Hindlimb muscle (tissue), 1 donor: ENCODE measurements around the gene IL11. TPM values are rescaled to one million over a fixed set of nuclear protein-coding genes. Genes with fewer than 3 reads are reported as not detected.

Experiments
- DNase-seq: peaks from one replicate; pipeline ENCODE4 v3.0.0-alpha.2; 2013
- polyA plus RNA-seq: library from polyadenylated mRNA; unstranded; fragments of 120-200 nt; gene quantifications from one replicate; pipeline ENCODE4 v1.2.1, GENCODE V29; 2013; ENCODE audit not compliant: insufficient read length

The IL11 gene
- polyA plus RNA-seq, 1 donor: 0.25 TPM

DNA sequence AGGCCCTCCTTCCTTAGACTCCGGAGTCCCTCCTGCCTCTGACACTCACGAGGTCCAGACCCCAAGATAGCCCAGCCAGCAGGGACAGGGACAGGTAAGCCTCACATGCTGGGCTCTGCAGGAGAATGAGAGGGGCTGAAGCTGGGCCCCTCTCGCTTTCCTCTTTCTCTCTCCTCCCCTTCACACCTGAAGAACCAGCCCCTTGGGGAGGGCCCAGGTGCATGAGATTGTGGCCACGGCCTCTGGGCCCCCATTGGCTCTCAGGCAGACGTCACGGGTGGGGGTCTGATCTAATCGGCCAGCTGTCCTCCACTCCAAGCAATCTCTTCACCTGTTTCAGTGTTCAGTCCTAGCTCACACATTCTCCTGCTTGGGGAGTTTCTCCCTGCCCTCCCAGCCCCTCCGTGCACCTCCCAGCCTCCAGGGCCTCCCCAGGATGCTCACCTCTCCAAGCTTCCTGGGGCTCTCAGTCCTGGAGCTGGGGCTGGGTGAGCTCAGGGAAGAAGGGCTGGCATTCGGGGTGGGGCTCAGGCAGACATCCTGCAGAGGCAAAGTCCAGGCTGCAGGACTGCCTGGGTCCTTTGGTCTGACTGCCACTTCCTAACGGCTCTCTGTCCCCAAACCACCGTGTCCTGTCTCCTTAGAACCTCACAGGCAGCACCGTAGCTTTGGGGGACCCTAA lies 47.9 kb downstream of the IL11 start:
- no peak for DNase-seq

DNA sequence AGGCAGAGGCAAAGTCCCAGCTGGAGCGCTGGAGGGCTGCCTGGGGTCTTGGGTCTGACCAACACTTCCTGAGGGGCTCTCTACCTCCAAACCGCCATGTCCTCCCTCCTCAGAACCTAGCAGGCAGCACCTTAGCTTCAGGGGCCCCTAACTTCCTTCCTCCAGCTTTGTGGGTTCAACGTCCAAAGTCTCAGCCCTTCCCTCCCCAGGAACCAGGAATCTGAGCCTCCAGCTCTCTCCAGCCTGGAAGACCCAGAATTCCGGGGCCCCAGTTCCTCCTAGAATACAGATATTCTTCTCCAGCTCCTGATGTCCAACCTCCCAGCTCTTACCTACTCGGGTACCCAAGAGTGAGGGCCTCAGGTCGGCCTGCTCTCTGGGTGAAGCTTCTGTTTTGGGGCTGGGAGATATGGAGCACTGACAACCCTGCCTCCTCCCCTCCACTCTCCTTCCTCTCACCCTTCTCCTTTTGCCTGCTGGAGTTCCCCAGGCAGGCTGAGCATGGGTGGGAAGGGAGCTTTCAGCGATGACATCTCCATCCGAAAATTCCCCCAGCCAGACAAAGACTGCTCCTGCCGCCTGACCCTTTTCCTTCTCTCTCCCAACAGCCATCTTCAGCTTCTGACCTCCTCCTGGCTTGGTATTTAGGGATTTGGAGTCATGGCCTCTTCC lies 48.7 kb downstream of the IL11 start:
- no peak for DNase-seq

DNA sequence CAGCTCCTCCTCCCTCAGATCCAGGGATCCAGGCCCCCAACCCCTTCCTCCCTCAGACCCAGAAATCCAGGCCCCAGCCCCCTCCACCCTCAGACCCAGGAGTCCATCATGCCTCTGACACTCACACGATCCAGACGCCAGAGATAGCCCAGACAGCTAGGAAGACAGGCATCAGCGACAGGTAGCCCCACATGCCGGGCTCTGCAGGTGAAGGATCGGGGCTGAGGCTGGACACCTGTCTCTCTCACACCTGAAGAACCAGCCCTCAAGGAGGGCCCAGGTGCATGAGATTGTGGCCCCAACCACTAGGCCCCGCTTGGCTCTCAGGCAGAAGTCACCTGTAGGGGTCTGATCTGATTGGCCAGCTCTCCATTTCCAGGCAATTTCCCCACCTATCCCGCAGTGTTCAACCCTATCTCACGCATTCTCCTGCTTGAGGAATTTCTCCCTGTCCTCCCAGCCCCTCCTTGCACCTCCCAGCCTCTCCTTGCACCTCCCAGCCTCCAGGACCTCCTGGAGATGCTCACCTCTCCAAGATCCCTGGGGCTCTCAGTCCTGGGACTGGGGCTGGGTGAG lies 49.3 kb downstream of the IL11 start:
- no peak for DNase-seq

DNA sequence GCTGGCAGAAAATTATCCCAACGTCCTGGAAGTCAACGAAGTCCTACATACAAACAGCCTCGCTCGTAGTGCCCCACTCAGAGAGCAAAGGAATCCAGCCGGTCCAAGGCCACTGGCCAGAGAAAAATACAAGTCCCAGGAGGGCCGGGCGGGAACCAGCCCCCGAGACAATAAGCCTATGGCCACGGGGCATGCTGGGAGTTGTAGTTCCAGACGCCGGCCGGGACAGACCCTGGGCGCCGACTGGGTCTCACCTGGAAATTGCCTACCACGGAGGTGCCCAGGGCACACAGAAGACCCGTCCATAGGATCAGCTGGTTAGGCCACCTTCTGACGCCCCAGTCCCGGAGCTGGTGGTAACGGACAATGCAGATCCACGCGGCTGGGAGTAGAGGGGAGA lies 50.5 kb downstream of the IL11 start:
- DNase-seq: no peak

- DNase-seq: no peak
Observed at GRCh38 chr19:55316646-55317045, 53.6 kb downstream of the IL11 start.

DNA sequence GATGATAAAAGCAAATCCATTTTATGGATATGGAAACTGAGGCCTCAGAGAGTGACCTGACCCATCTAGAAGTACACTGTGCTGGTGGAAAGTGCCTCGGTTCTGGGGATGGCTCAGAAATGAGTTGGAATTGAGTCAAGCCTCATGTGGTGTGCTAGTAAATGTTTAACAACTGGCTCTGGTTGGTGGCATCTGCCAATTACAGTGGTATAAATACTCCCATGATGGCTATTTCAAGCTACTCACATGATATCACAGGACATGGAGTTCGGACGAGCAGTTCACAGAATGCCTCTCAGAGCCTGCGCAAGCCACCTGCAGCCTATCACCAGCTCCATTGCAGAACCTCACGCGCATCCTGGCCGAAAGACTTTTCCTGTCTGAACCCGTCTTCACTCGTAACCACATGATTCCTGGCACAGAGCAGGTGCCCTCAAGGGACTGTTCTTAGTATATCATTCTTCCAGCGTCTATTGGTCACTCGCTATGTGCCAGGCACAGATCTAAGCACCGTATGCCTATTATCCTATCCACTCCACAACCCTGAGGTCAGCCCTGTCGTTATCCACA lies 54.2 kb downstream of the IL11 start:
- no peak for DNase-seq

DNA sequence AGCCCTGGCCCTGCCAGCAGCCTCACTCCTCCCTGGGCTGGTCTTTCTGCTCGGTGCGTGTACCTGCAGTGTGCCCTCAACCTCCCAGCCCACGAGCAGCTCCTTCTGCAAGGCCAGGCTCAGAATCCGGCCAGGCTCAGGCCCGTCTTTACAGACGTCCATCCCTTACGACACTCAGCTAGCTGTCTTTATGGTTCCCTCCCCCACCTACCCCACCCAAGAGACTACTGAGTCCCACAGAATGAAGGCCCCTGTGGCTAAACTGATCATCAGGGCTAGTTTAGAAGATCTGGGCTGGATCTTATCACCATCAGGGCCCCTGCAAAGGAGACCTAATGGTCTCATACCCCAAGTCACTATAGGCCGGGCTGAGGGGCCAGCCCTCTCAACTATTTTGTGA lies 55.9 kb downstream of the IL11 start:
- DNase-seq: no peak

Other genes with a start within 250 kb of the IL11 start
- 516 TPM for gene TNNT1, start 221.3 kb downstream of the IL11 start, polyA plus RNA-seq
- 1.9 TPM for gene TNNI3, start 212.7 kb downstream of the IL11 start, polyA plus RNA-seq
- gene DNAAF3, start 203.8 kb downstream of the IL11 start, polyA plus RNA-seq: 1.2 TPM
- gene SYT5, start 190.2 kb downstream of the IL11 start, polyA plus RNA-seq: 0.13 TPM
- 0.27 TPM for gene PTPRH, start 161.0 kb downstream of the IL11 start, polyA plus RNA-seq
- 2.6 TPM for gene TMEM86B, start 141.7 kb downstream of the IL11 start, polyA plus RNA-seq
- gene PPP6R1, start 111.4 kb downstream of the IL11 start, polyA plus RNA-seq: 31.5 TPM
- 30.6 TPM for gene HSPBP1, start 90.4 kb downstream of the IL11 start, polyA plus RNA-seq
- 5.8 TPM for gene BRSK1, start 86.5 kb downstream of the IL11 start, polyA plus RNA-seq
- 1.3 TPM for gene TMEM150B, start 45.1 kb downstream of the IL11 start, polyA plus RNA-seq
- 26.8 TPM for gene KMT5C, start 30.6 kb downstream of the IL11 start, polyA plus RNA-seq
- 0.65 TPM for gene COX6B2, start 15.7 kb downstream of the IL11 start, polyA plus RNA-seq
- gene GARIN5B, start 7.2 kb downstream of the IL11 start, polyA plus RNA-seq: not detected
- gene TMEM190, start 6.4 kb upstream of the IL11 start, polyA plus RNA-seq: not detected
- gene TMEM238, start 13.8 kb upstream of the IL11 start, polyA plus RNA-seq: 0.32 TPM
- 1,898 TPM for gene RPL28, start 15.5 kb upstream of the IL11 start, polyA plus RNA-seq
- 47.2 TPM for gene UBE2S, start 37.3 kb upstream of the IL11 start, polyA plus RNA-seq
- gene SHISA7, start 72.8 kb upstream of the IL11 start, polyA plus RNA-seq: 0.18 TPM
- 36.1 TPM for gene ISOC2, start 91.2 kb upstream of the IL11 start, polyA plus RNA-seq
- not detected for gene C19orf85, start 94.3 kb upstream of the IL11 start, polyA plus RNA-seq
- gene ZNF628, start 106.2 kb upstream of the IL11 start, polyA plus RNA-seq: 5.0 TPM
- 29.9 TPM for gene NAT14, start 114.7 kb upstream of the IL11 start, polyA plus RNA-seq
- gene SSC5D, start 118.0 kb upstream of the IL11 start, polyA plus RNA-seq: 13.3 TPM
- gene SBK2, start 166.7 kb upstream of the IL11 start, polyA plus RNA-seq: 3.2 TPM
- gene SBK3, start 175.1 kb upstream of the IL11 start, polyA plus RNA-seq: 0.15 TPM
- gene ZNF579, start 210.4 kb upstream of the IL11 start, polyA plus RNA-seq: 12.7 TPM
- gene FIZ1, start 229.1 kb upstream of the IL11 start, polyA plus RNA-seq: 11.3 TPM
- 10.9 TPM for gene ZNF524, start 229.8 kb upstream of the IL11 start, polyA plus RNA-seq
- gene ZNF865, start 235.2 kb upstream of the IL11 start, polyA plus RNA-seq: 10.0 TPM